NCI-H1105 treated with DMSO at 0.1 percent for 48 hours (cell line): ENCODE data around the gene NFIX.

ENCODE experiments used
- DNase-seq: peaks from one replicate; lab custom pipeline; 2025; lab: John Stamatoyannopoulos, UW

NFIX gene

GRCh38 chr19:13022111-13022858 lies 27.0 kb downstream of the NFIX start:
- no peak for DNase-seq

- peak; percentile 80 for DNase-seq
Observed at GRCh38 chr19:13022859-13023636, 27.8 kb downstream of the NFIX start.

GRCh38 chr19:13023656-13024055 lies 28.4 kb downstream of the NFIX start:
- peak; percentile 54 for DNase-seq

GRCh38 chr19:13024126-13024950 lies 29.1 kb downstream of the NFIX start:
- peak; percentile 55 for DNase-seq

GRCh38 chr19:13024951-13025697 lies 29.8 kb downstream of the NFIX start:
- peak; percentile 37 for DNase-seq

GRCh38 chr19:13025819-13026456 lies 30.7 kb downstream of the NFIX start:
- DNase-seq: peak; percentile 20

- peak; percentile 86 for DNase-seq
Observed at GRCh38 chr19:13026462-13027370, 31.4 kb downstream of the NFIX start.

- DNase-seq: no peak
Observed at GRCh38 chr19:13027557-13027956, 32.3 kb downstream of the NFIX start.

- DNase-seq: no peak
Observed at GRCh38 chr19:13028027-13028426, 32.8 kb downstream of the NFIX start.

- DNase-seq: no peak
Observed at GRCh38 chr19:13029301-13029880, 34.1 kb downstream of the NFIX start.

- no peak for DNase-seq
Observed at GRCh38 chr19:13029893-13030292, 34.6 kb downstream of the NFIX start.

GRCh38 chr19:13031917-13032623 lies 36.8 kb downstream of the NFIX start:
- DNase-seq: no peak

- DNase-seq: no peak
Observed at GRCh38 chr19:13032837-13033236, 37.6 kb downstream of the NFIX start.

- no peak for DNase-seq
Observed at GRCh38 chr19:13033244-13033643, 38.0 kb downstream of the NFIX start.

- peak; percentile 70 for DNase-seq
Observed at GRCh38 chr19:13033819-13034611, 38.7 kb downstream of the NFIX start.

GRCh38 chr19:13034636-13035035 lies 39.4 kb downstream of the NFIX start:
- DNase-seq: no peak

GRCh38 chr19:13035820-13036365 lies 40.6 kb downstream of the NFIX start:
- no peak for DNase-seq

GRCh38 chr19:13036366-13036976 lies 41.2 kb downstream of the NFIX start:
- peak; percentile 93 for DNase-seq
